Activated T-helper 1 cell treated with anti-CD3 and anti-CD28 coated beads, Interleukin-2, amount 50 U/mL, for 16 hours (primary cell): ENCODE measurements around the gene CARS1.

Experiments
- DNase-seq, 2 donors: peaks; one replicate each; pipeline ENCODE4 v3.0.0-alpha.2; 2020; ENCODE audit warnings: low read depth in 1 of 2, low spot score in 1 of 2

Gene CARS1

GRCh38 chr11:2994336-2994730, 62.9 kb downstream of the CARS1 start:
- DNase-seq = no peak

- DNase-seq = no peak
Measured at GRCh38 chr11:2992997-2993325, 64.3 kb downstream of the CARS1 start.

DNA sequence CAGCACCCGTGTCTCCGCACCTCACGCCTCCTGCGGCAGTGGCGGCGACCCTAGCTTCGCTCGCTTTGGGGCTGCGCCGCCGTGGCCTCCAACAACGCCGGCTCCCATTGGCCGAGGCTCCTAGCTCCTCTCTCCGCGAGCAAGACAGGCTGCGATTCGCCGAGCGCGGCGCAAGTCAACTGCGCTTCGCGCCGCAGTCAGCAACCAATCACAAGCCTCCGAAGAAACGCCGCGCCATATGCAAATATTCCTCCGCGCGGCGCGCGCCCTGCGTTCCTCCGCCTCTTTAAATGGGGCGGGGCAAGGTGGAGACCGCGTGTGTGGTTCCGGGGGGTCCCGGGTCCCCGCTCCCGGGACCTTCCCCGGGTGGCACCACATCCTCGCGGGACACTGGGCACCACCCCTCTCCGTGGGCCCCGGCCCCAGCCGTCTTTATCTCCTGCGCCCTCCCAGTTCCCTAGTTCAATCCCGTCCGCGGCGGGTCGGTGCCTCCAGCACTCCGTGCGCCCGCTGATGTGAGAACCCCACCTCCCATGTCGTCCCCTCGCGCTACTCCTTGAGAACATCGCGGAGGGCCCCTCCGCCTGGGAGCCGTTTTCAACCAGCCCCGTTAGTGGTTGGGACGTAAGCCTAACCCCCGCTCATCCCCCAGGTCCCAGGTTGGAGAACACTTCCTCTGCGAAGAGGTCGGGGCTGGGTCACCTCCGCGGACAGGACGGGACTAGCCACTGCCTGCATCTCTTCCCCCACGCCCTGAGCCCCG, 64.8 kb downstream of the CARS1 start, which contains the start of gene NAP1L4:
Gene NAP1L4 (minus strand): TSS at position 96 of the 763 bp plus-strand sequence. CDS start 13,109 bp downstream, outside the sequence.
- DNase-seq = peak; percentile 90 to 94

GRCh38 chr11:2991452-2992233, 65.6 kb downstream of the CARS1 start:
- no peak for DNase-seq

GRCh38 chr11:2990617-2991451, 66.4 kb downstream of the CARS1 start:
- peak in 1 of 2 donors; percentile 20 for DNase-seq

DNA sequence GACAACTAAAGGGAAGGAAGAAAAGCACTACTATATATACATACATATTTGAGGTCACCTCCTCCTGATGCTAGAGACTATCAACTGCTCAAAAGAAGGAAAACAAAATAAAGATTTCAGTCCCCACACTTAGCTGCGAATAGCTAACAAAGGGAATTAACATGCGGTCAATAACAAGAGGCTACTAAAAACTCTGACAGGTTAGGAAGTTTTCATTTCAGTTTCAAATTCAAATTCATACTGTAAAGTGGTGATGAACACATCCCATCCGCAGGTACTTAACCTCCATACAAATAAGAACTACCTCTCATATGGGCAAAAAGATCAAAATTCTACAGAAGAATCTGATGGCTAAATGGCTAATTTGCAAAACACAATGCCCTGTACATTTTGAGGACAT, 67.7 kb downstream of the CARS1 start:
- no peak for DNase-seq

GRCh38 chr11:2989006-2989405, 68.2 kb downstream of the CARS1 start:
- no peak for DNase-seq

GRCh38 chr11:2987881-2988861, 69.1 kb downstream of the CARS1 start:
- DNase-seq = peak in 1 of 2 donors; percentile 18

- DNase-seq = no peak
Measured at GRCh38 chr11:2983908-2984307, 73.3 kb downstream of the CARS1 start.

DNA sequence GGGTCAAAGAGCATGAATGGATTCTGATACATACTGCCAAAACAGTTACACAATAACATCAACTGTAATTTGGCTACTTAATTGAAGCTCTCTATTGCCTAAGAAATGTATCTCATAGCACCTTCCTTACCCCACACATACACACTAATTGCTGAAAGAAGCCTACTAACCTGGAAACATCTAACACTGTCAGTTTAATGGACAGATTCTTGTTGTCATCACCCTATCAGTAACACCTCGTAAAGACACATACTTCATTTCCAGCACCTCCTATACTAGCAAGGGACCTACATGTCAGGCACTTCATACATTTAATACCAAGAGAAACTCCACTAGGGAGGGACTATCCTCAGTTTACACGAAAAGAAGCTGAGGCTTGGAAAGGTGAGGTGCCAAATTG, 75.0 kb downstream of the CARS1 start:
- DNase-seq = no peak

- DNase-seq = no peak
Measured at GRCh38 chr11:2981130-2981529, 76.1 kb downstream of the CARS1 start.

- no peak for DNase-seq
Measured at GRCh38 chr11:2980168-2980840, 76.9 kb downstream of the CARS1 start.

- no peak for DNase-seq
Measured at GRCh38 chr11:2977113-2977512, 80.1 kb downstream of the CARS1 start.

- no peak for DNase-seq
Measured at GRCh38 chr11:2976294-2977063, 80.7 kb downstream of the CARS1 start.

- DNase-seq = no peak
Measured at GRCh38 chr11:2975594-2975993, 81.6 kb downstream of the CARS1 start.

DNA sequence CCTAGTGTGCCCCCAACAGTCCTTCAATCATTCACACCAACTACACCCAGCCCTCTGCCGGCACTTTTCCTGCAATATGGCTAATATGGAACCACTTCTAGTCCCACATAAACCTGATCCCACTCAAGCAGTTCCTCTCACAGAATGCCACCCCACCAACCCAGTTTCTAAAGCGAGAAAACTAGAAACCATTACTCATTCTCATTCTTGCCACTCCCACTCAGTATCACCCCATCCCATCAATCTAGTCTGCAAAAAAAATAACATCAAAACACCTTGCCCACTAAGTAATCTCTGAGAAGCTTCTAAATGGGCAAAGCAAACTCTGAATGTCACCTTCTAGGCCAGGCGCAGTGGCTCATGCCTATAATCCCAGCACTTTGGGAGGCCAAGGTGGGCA, 83.0 kb downstream of the CARS1 start:
- DNase-seq = no peak

GRCh38 chr11:2968341-2968900, 88.8 kb downstream of the CARS1 start:
- no peak for DNase-seq

DNA sequence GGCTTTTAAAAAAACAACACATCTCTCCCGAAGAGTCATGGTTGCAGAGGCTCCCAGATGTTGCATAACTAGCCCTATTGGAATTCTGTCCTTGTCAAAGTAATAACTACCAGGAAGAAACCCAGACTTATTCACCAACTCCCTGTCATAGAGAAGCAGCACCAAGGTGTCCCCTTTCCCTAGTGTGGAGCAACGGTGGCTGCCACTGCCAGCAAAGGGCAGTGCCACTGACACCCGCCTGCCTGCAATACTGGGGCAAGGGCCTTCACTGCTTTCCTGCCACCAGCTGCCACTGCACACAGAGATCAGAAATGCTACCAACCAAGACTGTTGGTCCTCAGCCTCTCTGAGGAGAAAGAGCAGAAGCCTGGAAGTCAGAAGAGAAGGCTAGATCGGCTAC, 92.4 kb downstream of the CARS1 start:
- DNase-seq = no peak

- no peak for DNase-seq
Measured at GRCh38 chr11:2963761-2964160, 93.5 kb downstream of the CARS1 start.
